ENCODE results near the gene FAN1.
"Not testable (repeated sequence)": the region's sequence is repeated elsewhere in the genome, so short reads cannot be mapped to it uniquely, and the experiment has no call there.

FAN1 gene

DNA sequence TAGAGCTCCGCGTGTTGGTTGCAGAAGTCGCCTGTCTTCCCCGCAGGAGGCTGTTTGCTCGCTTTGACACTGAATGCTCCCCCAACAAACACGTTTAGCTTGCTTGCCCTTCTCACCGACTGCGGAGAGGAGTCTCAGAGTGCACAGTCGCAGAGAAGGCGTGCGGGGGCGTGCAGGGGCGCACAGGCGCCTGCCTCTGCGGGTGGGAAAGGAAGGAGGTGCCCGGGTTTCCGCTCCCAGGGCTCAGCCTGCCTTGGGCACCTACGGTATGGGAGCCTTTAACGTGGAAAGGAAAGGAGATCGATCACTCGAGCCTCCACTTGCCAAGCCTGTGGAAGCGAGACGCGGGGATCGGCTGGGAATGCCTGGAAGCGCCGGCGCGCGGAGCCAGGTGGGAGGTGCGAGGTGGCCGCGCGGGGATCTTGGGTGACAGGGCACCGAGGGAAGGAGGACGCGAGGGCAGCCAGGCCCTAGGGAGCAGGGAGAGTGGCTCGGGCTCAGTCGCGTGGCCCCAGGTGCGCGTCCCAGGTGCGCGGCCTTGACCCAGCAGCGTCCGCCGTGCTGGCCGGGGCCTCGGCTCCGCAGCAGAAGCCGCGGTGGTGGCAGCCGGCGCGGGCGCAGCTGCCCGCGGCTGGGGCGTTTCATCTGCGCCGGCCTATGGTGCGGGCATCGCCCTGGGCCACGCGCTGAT is at the start of gene FAN1:
FAN1 (plus strand) TSS at position 419 of the 691 bp plus-strand sequence. CDS start 749 bp downstream, outside the sequence.
- peak; percentile 58 for DNase-seq

DNA sequence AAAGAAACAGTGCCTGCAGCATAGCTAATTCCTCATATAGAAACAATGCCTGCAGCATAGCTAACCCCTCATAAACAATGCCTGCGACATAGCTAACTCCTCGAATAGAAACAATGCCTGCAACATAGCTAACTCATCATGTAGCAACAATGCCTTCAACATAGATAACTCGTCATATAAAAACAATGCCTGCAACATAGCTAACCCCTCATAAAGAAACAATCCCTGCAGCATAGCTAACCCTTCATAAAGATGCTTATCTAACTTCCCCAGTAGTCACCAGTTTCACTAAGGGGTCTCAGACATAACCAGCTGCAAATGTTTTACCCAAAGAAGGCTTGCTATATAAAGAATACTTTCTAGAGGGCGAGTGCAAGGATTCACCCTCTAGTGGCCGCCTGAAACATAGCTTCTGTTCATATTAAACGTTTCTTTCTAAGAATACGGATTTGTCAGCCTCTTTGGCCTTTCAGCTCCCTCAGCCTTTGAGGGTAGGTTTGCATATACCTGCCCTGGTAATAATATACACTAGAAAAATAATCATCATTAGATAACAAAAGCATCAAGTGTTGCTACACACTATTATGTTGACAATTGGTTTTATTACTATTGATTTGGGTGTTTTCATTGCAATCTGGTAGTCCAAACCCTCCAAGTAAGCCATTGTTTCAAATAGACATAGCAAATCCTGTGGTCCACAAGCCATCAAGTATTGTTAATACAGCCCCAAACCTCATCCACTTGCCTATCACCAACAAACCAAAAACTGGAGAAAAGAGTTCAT is 44.4 kb upstream of the FAN1 start:
- no peak for DNase-seq

DNA sequence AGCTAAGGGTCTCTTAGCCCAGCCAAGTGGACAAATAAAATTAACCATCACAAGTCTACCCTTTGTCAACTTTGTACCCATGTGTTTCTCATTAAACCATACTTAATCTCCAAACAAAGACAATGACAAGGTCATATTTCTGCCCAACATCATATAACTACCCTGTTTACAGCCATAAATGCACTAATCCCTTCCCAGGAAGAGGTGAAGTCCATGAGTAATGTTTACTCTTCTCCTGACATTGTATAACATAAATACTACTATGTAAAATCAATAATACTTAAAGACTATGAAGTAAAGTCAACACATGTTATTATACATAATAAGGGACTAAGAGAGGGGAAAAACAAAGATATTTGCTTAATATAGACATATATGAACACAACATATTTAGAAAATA is 38.5 kb upstream of the FAN1 start:
- no peak for DNase-seq

DNA sequence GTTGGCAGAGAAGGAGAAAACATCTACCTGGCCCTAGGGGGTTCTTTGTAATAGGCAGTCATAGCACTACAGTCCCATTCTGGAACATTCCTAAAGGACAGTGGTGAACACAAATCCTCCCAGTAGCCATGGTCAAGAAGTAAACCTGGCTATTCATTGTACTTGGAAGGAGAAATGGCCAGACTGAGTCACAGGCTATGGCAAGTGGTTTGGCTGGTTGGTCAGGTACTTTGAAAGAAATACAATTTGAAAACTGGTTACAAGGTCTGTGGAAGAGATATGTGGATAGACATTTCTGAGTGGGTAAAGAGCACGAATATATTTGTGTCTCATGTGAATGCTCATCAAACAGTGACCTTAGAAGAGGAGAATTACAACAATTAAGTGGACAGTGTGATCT is 33.0 kb upstream of the FAN1 start:
- DNase-seq: no peak

DNA sequence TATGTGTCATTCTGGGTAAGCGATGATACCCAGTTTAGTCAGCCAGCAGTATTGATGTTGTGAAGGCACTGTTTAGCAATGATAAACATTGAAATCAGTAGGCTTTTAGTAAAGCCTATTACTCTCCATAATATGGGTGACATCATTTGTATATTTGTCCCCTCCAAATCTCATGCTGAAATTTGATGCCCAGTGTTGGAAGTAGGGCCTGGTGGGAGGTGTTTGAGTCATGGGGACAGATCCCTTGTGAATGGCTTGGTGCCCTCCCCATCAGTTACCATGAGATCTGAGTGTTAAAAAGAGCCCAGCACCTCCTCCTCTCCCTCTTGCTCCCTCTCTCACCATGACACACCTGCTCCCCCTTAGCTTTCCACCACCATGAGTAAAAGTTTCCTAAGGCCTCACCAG is 31.4 kb upstream of the FAN1 start:
- no peak for DNase-seq

DNA sequence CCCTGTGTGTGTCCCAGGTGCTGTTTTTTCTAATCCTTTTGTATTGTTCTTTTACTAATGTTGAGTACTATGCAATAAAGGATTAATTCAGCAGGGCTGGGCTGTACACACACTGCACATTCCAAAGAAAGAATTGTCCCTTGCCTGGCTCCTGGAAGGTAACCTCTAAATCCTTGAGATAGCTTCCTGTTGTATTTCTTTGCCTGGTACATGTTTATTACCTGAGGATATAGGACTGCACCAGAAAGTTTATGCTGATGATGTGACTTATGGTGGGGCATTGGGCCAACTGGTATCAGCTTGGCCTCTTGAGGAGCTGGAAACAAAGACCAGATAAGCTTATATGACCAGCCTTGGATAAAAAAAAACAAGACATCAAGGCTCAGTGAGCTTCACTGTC is 26.6 kb upstream of the FAN1 start:
- no peak for DNase-seq

DNA sequence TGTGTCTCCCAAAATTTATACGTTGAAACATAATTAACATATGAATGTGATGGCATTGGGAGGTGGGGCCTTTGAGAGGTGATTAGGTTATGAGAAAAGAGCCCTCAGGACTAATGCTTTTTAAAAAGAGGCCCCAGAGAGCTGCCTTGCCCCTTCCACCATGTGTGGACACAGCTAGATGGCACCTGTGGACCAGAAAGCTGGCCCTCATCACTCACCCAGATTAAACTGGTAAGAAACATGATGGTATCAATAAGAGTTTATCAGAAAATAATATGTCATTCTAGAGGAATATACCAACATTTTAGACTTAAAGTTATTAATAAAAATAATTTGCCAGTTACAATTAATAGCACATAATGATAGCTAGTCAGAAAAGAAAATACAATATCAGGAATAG is 25.2 kb upstream of the FAN1 start:
- DNase-seq: no peak

DNA sequence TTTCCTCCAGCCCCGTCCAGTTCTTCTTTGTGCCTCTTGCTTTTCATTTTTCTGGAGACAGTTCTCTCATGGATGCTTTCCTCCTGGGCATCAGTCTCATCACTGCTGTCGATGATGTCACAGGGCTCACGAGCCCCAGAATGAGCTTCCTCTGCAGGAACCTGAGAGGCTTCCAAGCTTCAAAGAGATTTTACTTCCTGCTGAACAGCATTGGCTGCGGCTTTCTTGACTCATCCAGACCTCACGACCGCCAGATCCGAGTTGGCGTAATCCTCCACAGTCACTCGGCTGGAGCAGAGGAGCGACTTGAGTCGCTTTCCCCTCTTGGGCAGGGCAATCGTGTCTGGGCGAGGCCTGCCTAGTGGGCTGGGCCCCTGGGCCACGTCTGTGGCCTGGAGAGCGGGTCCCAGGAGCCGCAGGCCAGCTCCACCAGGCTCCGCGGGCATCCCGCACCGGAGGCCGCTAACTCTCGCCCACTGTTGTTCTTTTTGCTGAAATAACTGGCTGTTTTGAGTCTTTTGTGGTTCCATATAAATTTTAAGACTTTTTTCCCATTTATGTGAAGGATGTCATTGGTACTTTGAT is 20.8 kb upstream of the FAN1 start:
- no peak for DNase-seq

DNA sequence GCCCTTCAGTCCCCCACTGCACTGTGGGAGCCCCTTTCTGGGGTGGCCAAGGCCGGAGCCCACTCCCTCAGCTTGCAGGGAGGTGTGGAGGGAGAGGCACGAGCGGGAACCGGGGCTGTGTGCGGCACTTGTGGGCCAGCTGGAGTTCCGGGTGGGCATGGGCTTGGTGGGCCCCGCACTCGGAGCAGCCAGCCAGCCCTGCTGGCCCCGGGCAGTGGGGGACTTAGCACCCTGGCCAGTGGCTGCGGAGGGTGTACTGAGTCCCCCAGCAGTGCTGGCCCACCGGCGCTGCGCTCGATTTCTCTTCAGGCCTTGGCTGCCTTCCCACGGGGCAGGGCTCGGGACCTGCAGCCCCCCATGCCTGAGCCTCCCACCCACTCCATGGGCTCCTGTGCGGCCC is 20.0 kb upstream of the FAN1 start:
- not testable (repeated sequence) for DNase-seq

DNA sequence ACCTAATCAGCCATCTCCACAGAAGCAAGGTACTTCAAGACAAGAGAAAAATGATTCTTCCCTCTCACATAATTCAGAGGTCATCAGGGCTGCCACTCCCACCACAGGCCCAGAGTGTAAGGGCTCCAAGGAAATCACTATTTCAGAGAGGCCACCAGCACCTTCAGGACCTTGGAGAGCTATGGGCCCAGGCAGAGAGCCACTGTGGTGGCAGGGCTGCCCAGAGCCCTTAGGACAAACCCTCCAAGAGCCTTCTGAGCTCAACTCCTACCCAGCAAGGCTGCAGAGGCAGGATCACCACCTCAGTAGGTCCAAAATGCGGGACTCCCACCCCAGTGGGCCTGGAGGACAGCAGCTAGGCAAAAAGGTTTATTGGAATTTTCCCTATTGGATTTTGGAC is 17.9 kb upstream of the FAN1 start:
- DNase-seq: no peak

DNA sequence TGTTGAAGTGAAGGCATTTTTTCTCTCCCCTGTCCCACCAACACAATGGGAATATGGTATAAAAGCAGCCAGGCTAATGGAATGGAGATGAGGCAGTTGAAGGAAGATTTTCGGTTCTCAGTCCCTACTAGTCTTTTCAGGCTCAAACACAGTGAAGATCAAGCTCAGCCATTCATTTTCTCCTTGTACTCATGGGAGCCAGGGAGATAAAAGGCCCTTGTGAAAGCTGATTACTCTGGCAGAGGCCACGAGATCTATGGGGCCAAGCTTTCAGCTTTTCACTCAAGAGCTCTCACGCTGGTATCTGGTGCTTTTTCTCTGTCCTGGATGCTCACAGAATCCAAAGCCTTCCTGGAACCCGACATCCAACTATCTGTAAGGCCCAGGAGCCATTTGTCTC is 14.5 kb upstream of the FAN1 start:
- DNase-seq: no peak

DNA sequence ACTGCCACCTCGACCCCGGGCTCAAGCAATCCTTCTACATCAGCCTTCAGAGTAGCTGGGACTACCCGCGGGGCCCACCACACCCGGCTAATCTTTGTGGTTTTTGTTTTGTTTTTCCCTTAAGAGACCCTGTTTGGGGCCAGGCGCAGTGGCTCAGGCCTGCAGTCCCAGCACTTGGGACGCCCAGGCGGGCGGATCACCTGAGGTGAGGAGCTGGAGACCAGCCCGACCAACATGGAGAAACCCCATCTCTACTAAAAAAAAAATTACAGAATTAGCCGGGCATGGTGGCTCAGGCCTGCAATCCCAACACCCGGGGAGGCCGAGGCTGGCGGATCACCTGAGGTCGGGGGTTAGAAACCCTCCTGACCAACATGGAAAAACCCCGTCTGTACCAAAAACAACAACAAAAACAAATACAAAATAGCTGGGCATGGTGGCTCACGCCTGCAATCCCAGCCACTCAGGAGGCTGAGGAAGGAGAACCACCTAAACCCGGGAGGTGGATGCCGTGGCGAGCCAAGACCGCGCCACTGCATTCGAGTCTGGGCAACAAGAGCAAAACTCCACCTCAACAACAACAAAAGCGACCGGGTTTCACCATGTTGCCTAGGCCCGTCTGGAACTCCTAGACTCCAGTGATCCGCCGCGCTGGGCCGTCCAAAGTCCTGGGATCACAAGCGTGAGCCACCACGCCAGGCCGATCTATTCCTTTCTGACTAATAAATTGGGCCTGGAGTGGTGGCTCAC is 8.1 kb upstream of the FAN1 start:
- no peak for DNase-seq

DNA sequence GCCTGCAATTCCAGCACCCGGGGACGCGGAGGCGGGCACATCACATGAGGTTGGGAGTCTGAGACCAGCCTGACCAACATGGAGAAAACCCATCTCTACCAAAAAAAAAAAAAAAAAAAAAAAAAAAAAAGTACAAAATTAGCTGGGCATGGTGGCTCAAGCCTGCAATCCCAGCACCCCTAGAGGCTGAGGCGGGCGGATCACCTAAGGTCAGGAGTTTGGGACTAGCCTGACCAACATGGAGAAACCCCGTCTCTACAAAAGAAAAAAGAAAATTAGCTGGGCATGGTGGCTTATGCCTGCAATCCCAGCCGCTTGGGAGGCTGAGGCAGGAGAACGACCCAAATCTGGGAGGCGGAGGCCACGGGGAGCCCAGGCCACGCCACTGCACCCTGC is 7.5 kb upstream of the FAN1 start:
- no peak for DNase-seq

DNA sequence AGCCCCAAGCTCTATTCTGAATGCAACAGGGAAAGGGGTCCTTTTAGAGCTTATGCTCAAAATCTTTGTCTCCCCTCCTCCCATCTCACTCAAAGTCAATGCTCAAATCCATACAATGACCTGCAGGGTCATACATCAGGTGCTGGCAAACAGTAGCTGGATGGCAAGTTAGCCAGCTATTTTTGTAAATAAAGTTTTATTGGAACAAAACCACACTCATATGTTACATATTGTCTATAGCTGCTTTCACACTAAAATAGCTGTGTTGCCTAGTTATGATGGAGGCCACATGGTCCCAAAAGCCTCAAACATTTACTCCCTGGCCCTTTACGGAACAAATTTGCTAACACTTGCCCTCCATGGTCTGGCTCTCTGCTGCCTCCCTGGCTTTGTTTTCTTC is 1.8 kb upstream of the FAN1 start:
- DNase-seq: no peak

DNA sequence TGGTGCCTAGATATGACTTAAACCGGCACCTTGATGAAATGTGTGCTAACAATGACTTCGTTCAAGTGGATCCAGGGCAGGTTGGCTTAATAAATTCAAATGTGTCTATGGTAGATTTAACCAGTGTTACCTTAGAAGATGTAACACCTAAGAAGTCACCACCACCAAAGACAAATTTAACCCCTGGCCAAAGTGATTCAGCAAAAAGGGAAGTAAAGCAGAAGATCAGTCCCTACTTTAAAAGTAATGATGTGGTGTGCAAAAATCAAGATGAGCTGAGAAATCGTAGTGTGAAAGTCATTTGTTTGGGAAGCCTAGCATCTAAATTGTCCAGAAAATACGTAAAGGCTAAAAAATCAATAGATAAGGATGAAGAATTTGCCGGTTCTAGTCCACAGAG is 1.1 kb downstream of the FAN1 start:
- DNase-seq: no peak

DNA sequence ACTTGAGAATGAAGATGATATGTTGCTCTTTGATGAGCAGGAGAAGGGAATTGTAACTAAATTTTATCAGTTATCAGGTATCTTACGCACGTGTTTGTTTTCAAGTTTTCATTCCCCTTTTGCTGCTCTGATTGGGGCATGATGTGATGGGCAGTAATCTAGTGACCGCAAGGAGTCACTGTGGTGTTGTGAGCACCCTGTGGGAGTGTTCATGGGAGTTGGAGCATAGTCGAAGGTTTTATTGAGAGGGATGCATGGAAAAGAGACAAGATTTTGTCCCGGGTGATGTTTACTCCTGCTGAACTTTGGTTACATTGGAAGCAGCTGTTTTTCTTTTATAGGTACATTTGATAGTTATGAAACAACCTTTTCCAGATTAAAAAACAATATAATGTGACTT is 2.1 kb downstream of the FAN1 start:
- DNase-seq: no peak

DNA sequence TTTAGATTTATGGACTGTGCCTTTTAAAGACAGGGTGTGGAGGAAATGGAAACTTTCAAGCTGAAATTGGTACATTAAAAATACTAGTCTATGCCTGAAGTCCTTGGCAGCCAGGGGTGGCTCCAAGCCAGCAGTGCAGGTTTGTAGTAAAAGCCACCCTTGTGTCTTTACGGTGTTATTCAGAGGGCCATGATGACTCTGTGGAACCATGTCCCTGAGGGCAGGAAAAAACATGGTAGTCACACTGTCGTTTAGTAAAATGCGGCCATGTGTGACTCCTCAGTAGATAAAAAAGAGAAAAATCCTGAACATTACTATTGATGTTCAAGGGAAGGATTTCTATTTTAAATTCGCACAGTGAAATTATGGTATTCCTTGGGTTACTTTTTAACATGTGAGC is 2.7 kb downstream of the FAN1 start:
- no peak for DNase-seq

DNA sequence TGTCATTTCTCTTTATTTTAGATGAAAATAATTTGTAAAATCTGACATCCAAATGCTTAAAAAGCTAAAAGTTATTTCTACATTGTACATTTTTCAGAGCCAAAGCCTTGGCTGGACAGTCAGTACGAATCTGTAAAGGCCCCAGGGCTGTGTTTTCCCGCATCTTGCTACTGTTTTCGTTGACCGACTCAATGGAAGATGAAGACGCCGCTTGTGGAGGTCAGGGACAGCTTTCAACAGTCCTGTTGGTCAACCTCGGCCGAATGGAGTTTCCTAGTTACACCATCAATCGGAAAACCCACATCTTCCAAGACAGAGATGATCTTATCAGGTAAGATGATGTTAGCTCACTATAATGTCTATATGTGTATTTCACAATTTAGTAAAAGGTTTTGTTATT is 10.0 kb downstream of the FAN1 start:
- no peak for DNase-seq

DNA sequence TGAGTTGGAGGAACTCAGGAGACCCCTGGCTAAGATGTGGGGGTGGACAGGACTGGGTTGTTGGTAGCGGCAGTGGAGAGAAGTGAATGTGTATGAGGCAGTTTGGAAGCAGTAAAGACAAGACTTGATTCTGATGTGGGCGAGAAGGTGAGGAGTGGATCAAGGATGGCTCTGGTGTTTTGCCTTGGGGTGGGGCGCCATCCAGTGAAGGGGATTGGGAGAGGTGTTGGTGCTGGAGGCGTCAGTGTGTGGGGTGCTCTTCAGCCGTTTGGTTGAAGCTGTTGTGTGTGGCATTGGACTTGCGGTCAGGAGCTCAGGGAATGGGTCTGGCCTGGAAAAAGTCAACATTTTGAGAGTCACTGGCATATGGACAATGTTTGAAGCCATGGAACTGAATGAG is 13.3 kb downstream of the FAN1 start:
- DNase-seq: no peak

DNA sequence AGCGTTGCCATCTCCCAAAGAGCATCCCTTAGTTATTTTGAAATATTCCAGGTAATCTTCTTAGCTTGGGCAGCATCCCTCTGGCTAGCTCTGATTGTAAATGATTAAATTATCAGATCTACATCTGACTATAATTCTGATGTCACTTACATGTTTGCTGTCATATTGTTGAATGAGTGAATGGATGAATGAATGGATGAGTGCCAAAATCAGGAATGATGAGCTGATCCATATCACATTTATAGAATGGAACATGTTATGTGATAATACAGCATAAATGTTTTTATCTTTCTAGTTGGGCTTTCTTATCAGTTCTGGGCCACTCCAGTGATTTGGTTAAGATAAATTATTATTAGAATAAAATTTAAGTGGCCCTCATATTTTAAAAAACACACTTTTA is 14.0 kb downstream of the FAN1 start:
- no peak for DNase-seq

DNA sequence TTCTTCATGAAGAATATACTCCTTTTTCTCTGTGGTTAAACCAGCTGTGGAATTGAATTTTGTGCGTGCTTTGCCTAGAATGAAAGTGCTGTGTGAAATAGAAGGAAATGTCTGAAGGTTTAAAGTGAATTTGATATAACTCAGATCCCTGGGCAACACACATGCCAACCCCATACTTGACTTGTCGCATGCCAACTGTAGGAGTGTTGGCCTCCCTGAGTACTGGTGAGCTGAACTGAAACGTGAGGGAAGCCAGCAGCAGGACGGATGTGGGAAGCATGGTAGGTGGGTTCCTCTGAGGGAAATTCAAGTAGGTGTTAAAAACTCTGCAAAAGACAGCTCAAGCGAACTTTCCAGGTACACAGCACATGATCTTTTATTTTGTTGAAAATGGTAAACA is 14.7 kb downstream of the FAN1 start:
- no peak for DNase-seq

DNA sequence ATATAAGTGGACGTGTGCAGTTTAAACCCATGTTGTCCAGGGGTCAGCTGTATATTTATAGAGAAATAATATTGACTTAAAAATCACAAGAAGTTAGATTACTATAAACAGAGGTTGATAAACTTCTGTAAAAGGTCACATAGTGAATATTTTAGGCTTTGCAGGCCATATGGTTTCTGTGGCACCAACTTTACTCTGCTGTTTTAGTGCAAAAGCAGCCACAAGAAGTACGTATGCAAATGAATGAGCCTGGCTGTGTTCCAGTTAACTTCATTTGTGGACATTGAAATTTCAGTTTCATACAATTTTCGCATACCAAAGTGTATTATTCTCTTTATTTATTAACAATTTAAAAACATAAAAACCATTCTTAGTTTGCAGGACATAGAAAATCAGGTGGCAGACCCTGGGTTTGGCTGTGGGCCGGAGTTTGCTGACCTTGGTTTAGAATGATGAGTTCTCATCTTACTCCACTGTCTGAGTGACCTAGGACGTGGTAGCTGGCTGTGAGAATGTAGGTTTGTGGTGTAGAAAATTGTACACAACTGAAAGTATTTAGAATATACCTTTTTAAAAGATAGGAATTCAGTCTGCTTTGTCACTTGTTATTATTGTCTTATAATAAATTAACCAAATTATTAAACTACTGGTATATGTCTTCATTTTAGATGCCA is 16.3 kb downstream of the FAN1 start:
- no peak for DNase-seq

DNA sequence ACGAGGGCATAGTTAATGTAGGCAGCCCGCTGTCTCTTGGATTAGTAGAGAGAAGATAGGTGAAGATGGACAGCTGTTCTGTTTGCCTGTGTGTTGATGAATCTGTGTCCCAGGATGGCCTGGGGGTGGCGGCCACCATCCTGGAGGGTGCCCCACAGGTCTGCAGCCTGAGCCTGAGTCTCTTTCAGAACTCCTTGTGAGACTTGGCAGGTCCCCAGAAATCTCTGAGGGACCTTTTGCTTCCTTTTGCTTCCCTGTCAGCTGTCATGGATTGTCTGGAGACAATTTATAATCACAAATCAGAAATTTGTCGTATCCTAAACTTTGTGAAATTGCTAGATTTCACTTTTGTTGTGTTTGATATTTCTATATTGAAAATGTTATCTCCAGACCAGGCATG is 17.4 kb downstream of the FAN1 start:
- no peak for DNase-seq

All from CD4-positive, alpha-beta T cell treated with Interferon gamma for 1 hour (primary cell).